Vein endothelial cell (primary cell): Measurements from ENCODE around the gene P2RX5. TPM values are rescaled to one million over a fixed set of nuclear protein-coding genes. Genes with fewer than 3 reads are reported as not detected.

Experiments used
- total RNA-seq: library from RNA; depleted of rRNA; stranded (reverse); fragments of >200 nt; gene quantifications from 2 replicates; pipeline ENCODE4 v1.2.3, GENCODE V29; 2012

P2RX5 gene, protein sequence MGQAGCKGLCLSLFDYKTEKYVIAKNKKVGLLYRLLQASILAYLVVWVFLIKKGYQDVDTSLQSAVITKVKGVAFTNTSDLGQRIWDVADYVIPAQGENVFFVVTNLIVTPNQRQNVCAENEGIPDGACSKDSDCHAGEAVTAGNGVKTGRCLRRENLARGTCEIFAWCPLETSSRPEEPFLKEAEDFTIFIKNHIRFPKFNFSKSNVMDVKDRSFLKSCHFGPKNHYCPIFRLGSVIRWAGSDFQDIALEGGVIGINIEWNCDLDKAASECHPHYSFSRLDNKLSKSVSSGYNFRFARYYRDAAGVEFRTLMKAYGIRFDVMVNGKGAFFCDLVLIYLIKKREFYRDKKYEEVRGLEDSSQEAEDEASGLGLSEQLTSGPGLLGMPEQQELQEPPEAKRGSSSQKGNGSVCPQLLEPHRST
- 0.33 and 0.38 TPM in 2 replicates for total RNA-seq

DNA sequence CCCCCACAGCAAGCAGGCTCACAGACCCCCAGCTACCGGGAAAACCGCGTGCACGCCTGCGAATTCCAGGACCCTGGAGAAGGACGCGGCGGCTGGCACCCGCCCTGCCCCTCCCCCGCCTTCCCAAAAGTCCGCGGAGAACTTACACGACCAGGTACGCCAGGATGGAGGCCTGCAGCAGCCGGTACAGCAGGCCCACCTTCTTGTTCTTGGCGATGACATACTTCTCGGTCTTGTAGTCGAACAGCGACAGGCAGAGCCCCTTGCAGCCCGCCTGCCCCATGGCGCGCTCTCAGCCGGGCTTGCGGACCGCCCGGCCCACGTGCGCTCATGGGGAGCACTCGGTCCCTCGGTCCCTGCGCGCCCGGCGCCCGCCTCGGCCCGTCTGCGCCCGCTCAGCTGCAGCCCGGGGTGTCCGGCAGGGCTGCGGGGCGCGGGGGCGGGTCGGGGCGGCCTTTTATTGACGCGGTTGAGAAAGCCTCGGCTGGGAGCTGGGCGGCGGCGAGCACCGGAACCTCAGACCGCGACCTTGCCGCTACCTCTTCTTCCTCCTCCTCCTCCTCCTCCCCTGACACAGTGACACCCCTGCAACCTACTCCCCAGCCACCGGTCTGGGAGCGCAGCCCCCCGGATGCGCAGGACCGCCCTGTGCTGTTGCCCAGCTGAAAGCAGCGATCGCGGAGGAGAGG, at the start of gene P2RX5:
P2RX5 (minus strand) TSS at position 433 of the 689 bp plus-strand sequence; CDS start at position 283, 150 bp downstream.

DNA sequence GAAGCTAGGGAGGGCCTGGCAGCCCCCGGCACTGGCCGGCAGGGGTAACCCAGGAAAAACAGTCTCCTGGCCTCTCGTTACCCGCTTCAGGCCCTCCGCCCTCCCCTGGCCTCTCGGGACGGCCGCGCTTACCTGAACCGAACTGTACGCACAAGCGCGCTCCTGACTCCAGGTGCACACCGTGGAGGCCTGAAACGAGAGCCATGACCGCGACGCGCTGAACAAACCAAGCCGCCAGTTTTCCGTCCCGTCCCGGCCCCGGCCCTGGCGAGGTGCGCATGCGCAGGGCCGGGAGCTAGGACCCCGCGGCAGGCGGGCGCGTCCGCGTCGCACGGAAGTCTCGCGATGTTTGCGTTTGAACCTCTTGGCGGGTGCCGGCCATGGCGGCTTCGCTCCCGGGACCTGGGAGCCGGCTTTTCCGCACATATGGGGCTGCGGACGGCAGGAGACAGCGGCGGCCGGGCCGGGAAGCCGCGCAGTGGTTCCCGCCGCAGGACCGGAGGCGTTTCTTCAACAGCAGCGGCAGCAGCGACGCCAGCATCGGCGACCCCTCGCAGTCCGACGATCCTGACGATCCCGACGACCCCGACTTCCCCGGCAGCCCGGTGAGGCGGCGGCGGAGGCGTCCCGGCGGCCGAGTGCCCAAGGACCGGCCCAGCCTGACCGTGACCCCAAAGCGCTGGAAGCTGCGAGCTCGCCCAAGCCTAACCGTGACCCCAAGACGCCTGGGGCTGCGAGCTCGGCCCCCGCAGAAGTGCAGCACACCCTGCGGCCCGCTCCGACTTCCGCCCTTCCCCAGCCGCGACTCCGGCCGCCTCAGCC, 27.8 kb upstream of the P2RX5 start, which contains the start of gene HASPIN:
HASPIN (plus strand) TSS at position 348 of the 822 bp plus-strand sequence; CDS start at position 381, 33 bp downstream.

DNA sequence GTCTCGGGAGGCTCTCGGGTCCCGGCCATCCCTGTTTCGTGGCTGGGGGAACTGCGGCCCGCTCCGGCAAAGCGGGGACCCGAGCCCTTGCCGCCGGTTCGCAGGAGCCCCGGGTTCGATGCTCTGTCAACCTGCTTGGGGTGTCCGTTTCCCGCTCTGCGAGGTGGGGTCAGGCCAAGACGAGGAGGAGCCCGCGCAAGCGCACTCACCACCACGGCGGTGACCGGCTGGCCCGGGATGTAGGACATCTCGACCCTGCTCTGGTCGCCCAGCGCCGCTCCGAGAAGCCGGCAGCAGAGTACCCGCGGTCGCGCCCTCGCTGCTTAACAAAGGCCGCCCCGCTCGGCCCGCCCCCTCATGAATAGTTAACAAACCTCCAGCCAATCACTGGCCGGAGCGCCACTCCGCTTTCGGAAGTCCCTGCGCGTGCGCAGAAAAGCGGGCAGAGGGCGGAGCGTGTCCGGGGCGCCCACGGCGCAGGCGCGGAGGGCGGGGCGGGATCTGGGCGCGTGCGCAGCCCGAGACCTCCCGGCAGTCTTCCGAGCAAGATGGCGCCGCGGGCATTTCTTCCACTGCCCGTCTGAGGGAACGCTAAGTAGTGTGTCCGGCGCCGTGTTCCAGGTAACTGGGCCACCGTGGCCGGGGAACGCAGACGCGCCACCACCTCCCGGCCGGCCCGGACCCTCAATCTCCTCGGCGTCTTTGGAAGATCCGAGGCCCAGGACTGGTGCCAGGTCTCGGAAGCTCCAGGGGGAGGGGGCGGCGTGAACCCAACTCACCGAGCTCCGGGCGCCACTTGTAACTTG, 27.5 kb downstream of the P2RX5 start, which contains the start of the genes EMC6 and TAX1BP3:
EMC6 (plus strand) TSS at position 534 of the 806 bp plus-strand sequence. CDS start 335 bp downstream, outside the sequence.
TAX1BP3 (minus strand) TSS at position 300 of the 806 bp plus-strand sequence; CDS start at position 248, 52 bp downstream.

DNA sequence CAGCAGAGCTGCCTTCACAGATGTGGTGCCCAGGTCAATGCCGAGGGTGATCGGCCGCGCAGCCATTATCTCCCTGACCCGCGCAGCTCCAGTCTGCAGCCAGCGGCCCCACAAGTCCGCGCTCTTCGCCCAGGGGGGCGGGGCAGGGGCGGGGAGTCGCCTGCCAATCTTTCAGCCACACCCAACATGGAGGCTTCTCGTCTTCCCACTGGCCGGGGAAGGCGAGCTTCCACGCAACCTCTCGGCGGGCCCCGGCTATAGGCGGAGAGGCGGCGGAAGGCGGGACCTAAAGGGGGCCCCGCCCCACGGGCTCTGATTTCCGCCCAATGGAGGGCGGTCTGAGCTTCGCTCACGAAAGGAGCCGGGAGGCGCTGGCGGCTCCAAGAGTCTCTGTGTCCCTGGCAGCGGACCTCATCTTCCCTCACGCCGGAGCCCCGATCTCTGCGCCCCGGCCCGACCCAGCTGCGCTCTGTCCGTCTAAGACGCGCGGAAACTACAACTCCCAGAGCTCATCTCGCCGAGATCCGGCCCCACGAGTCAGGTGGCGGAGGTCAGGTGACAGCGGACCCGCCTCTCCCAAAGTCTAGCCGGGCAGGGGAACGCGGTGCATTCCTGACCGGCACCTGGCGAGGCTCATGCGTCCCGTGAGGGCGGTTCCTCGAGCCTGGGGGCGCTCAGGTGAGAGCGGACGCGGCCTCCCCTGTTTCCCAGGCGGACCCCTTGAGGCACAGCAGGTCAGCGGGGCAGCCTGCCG, 59.6 kb downstream of the P2RX5 start, which contains the start of the genes CTNS and SHPK:
CTNS (plus strand) TSS at position 607 of the 754 bp plus-strand sequence. CDS start 3,447 bp downstream, outside the sequence.
SHPK (minus strand) TSS at position 97 of the 754 bp plus-strand sequence; CDS start at position 66, 31 bp downstream.

Other genes with a start within 250 kb of the P2RX5 start
- 0.65 TPM in 1 of 2 replicates, not detected in the other for gene SPATA22, start 224.3 kb downstream of the P2RX5 start, total RNA-seq
- not detected in 2 replicates for gene ASPA, start 220.2 kb downstream of the P2RX5 start, total RNA-seq
- gene TRPV3, start 138.3 kb downstream of the P2RX5 start, total RNA-seq: not detected in 2 replicates
- 0.65 and 1.1 TPM in 2 replicates for gene TRPV1, start 86.7 kb downstream of the P2RX5 start, total RNA-seq
- 15.7 and 19.0 TPM in 2 replicates for gene SHPK, start 59.9 kb downstream of the P2RX5 start, total RNA-seq
- 20.1 and 21.6 TPM in 2 replicates for gene CTNS, start 59.4 kb downstream of the P2RX5 start, total RNA-seq
- gene TAX1BP3, start 27.6 kb downstream of the P2RX5 start, total RNA-seq: 277 and 310 TPM in 2 replicates
- 24.9 and 32.3 TPM in 2 replicates for gene EMC6, start 27.3 kb downstream of the P2RX5 start, total RNA-seq
- gene HASPIN, start 27.7 kb upstream of the P2RX5 start, total RNA-seq: 7.8 and 12.9 TPM in 2 replicates
- gene ITGAE, start 105.0 kb upstream of the P2RX5 start, total RNA-seq: 14.7 and 21.3 TPM in 2 replicates
- gene NCBP3, start 150.1 kb upstream of the P2RX5 start, total RNA-seq: 28.1 and 28.4 TPM in 2 replicates
- 3.1 and 3.3 TPM in 2 replicates for gene CAMKK1, start 196.9 kb upstream of the P2RX5 start, total RNA-seq
- not detected in 2 replicates for gene P2RX1, start 220.3 kb upstream of the P2RX5 start, total RNA-seq